Activated naive CD8-positive, alpha-beta T cell treated with anti-CD3 and anti-CD28 coated beads, Interleukin-2, amount 50 U/mL, for 24 hours (primary cell): ENCODE data around the gene SOCS1.
A peak's percentile ranks its signal among the peaks of the same experiment; 100 is the strongest.
"Not testable (repeated sequence)": the region's sequence is repeated elsewhere in the genome, so short reads cannot be mapped to it uniquely, and the experiment has no call there.

Experiments
- ATAC-seq: fragments of 150-1000 bp; cut with Tn5 transposase; one replicate; pipeline ENCODE4 v1.10.0; 2021
- DNase-seq: peaks from one replicate; pipeline ENCODE4 v3.0.0; 2021
- H3K27ac Mint-ChIP-seq: one replicate; pipeline ENCODE4 v1.8.0; 2021; ENCODE audit warnings: mild to moderate bottlenecking, mixed read lengths
- H3K27me3 Mint-ChIP-seq: one replicate; pipeline ENCODE4 v1.8.0; 2021; ENCODE audit warnings: mixed read lengths
- H3K36me3 Mint-ChIP-seq: one replicate; pipeline ENCODE4 v1.8.0; 2021; ENCODE audit warnings: low read depth, mixed read lengths
- H3K4me1 Mint-ChIP-seq: one replicate; pipeline ENCODE4 v1.8.0; 2021; ENCODE audit warnings: mixed read lengths
- H3K4me3 Mint-ChIP-seq: one replicate; pipeline ENCODE4 v1.8.0; 2021; ENCODE audit warnings: mild to moderate bottlenecking, moderate library complexity, mixed read lengths
- H3K9me3 Mint-ChIP-seq: one replicate; pipeline ENCODE4 v1.8.0; 2021; ENCODE audit warnings: mixed read lengths

Gene SOCS1

DNA sequence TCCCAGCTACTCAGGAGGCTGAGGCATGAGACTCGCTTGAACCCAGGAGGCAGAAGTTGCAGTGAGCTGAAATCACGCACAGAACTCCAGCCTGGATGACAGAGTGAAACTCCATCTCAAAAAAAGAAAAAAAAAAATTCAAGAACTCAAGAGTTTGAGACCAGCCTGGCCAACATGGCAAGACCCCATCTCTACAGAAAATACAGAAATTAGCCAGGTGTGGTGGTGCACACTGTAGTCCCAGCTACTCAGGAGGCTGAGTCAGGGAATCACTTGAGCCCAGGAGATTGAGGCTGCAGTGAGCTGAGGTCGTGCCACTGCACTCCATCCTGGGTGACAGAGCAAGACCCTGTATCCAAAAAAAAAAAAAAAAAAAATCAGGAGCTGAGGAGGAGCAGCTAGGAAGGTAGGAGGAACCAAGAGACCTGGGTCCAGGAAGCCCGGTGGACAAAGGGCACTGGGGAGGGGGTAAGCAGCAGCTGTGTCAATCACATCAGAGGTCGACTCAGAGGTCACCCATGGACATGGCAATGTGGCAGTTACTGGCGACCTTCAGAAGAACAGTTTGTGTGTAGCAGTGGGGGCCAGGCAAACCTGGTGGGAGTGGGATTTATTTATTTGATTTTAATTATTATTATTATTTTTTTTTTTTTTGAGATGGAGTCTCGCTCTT is 36.2 kb upstream of the SOCS1 start:
- H3K36me3 Mint-ChIP-seq, result no peaks in the 10 kb centered on the region
- DNase-seq (no peak), ATAC-seq (no peak)
- H3K4me3 Mint-ChIP-seq, result no peak overlapping the region
- peaks cover 36% of the 10 kb centered on the region for H3K4me1 Mint-ChIP-seq
- H3K27ac Mint-ChIP-seq, result no peak overlapping the region
- H3K9me3 Mint-ChIP-seq, result no peaks in the 10 kb centered on the region
- peaks cover 22% of the 10 kb centered on the region for H3K27me3 Mint-ChIP-seq

DNA sequence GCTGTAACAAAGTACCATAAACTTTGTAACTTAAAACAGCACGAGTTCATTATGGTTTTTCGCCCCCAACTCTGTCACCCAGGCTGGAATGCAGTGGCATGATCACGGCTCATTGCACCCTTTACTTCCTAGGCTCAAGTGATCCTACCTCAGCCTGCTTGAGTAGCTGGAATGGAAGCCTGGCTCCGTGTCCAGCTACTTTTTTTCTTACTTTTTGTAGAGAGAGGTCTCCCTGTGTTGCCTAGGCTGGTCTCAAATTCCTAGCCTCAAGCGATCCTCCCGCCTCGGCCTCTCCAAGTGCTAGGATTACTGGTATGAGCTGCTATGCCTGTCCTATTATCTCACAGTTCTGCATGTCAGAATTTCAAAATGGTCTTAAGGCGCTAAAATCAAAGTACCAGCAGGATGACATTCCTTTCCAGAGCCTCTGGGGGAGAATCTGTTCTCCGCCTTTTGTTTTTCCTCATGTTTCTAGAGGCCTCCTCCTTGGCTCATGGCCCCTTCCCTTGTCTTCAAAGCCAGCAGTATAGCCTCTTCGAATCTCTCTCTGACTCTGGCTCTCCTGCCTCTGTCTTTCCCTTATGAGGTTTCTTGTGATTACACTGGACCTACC is 35.2 kb upstream of the SOCS1 start:
- Mint-ChIP-seq H3K4me3 (no peak overlapping the region), H3K4me1 (peaks cover 36% of the 10 kb centered on the region), H3K36me3 (no peaks in the 10 kb centered on the region), H3K9me3 (no peaks in the 10 kb centered on the region), H3K27me3 (peaks cover 22% of the 10 kb centered on the region), H3K27ac (no peak overlapping the region)
- DNase-seq (no peak), ATAC-seq (no peak)

DNA sequence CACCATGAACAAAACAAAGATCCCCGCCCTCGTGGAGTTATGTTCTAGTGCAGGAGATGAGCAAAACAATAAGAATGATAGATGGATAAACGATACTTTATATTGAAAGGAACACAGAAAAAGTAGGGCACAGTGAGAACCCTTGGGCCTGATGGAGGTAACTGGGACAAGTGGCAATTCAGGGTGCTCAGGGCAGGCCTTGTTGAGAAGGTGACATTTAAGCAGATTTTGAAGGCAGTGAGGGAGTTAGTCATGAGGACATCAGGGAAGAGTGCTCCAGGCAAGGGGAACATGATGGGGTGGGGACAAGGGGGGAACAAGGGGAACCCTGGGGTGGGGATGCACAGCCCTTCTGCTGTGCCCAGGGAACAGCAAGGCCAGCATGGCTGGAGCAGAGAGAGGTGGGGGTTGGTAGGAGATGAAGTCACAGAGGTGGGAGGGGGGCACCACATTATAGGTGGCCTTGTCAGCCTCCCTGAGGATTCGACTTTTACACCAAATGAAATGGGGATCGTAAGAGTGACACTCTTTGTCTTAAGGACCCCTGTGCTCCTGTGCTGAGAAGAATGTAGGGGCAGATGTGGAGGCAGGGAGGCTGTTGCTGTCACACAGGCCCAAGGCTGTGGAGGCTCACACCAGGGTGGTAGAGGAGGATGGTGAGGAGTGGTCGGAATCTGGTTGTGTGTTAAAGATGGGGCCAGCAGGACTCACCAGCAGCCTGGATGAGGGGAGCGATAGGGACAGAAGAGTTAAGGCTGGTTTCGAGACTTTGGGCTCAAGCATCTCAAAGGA is 34.3 kb upstream of the SOCS1 start:
- Mint-ChIP-seq H3K4me1 (peaks cover 41% of the 10 kb centered on the region), H3K4me3 (no peak overlapping the region), H3K9me3 (no peaks in the 10 kb centered on the region), H3K27me3 (peaks cover 22% of the 10 kb centered on the region), H3K36me3 (no peaks in the 10 kb centered on the region), H3K27ac (no peak overlapping the region)
- ATAC-seq, result no peak
- no peak for DNase-seq

DNA sequence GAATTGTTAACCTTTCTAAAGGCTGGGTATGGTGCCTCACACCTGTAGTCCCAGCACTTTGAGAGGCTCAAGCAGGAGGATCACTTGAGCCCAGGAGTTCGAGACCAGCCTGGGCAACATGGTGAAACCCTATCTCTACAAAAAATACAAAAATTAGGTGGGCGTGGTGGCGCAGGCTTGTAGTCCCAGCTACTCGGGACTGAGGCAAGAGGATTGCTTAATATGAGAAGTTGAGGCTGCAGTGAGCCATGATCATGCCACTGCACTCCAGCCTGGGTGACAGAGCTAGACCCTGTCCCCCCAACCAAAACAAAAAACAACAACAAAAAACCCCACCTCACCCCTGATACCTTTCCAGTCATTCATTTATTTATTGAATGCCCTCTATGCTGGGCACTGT is 33.7 kb upstream of the SOCS1 start:
- H3K4me3 Mint-ChIP-seq, result not testable (repeated sequence)

DNA sequence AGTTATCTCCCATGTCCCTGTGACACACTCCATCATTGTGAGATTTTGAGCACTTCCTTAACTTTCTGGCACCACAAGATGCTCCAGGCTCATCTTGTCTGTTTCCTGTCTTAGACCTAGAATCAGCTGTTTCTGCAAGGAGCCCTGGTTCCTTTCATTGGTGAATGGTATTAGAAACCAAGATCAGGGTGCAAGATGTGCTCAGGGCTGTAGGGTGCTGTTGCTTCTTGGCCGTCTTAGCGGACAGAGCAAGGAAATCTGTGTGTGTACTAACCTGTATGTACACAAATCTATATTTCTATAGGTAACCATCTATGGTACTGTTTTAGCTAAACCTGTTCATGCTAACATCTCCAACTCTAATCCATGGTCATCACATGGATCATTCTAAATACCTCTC is 33.2 kb upstream of the SOCS1 start:
- no peak overlapping the region for H3K4me3 Mint-ChIP-seq

More for the DNA sequence above, 33.7 kb upstream of the SOCS1 start:
- not testable (repeated sequence) for H3K36me3 Mint-ChIP-seq, H3K9me3 Mint-ChIP-seq, DNase-seq, H3K27ac Mint-ChIP-seq, ATAC-seq
- peaks cover 22% of the 10 kb centered on the region for H3K27me3 Mint-ChIP-seq
- H3K4me1 Mint-ChIP-seq, result peaks cover 42% of the 10 kb centered on the region

DNA sequence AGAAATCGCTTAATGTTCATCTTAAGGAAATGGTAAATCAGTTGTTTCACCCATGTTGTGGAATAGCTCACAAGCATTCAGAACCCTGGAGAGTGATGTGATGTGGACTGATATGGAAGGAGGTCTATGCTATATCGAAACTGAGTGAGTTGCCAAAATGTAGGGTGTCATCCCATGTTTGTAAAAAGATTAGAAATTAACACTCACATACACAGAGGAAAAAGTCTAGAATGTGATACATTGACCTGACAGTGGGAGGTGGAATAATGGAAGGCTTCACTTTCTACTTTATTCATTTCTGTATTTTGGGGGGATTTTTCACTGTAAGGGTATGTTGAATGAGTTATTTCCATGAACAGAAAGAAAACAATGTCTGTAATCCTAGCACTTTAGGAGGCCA is 29.8 kb upstream of the SOCS1 start:
- Mint-ChIP-seq H3K27ac (peak overlapping the region; percentile 77), H3K27me3 (peaks cover 14% of the 10 kb centered on the region), H3K9me3 (no peaks in the 10 kb centered on the region), H3K4me3 (peak overlapping the region; percentile 44), H3K36me3 (no peaks in the 10 kb centered on the region), H3K4me1 (peaks cover 33% of the 10 kb centered on the region)
- DNase-seq, result no peak
- ATAC-seq, result peak; percentile 84

More for the DNA sequence above, 33.2 kb upstream of the SOCS1 start:
- no peaks in the 10 kb centered on the region for H3K36me3 Mint-ChIP-seq
- H3K27me3 Mint-ChIP-seq, result peaks cover 22% of the 10 kb centered on the region
- H3K9me3 Mint-ChIP-seq, result no peaks in the 10 kb centered on the region
- no peak overlapping the region for H3K27ac Mint-ChIP-seq
- no peak for DNase-seq
- ATAC-seq, result no peak
- peaks cover 39% of the 10 kb centered on the region for H3K4me1 Mint-ChIP-seq

DNA sequence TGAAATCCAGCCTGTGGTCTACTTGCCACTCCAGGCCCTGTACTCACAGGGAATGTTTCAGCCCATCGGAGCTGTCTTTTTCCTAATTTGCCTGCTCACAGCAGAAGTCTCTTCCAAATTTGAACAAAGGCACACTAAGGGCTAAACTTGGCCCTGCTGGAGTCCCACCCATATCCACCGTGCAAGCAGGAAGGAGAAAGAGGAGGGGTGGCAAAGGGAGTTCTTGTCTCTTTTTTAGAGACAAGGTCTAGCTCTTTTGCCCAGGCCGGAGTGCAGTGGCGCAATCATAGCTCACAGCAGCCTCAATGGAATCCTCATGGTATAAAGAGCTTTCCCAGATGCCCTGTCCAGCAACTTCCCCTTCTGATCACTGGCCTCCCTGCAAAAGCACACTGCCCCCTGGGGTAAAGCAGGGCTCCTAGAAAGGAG is 27.8 kb upstream of the SOCS1 start:
- Mint-ChIP-seq H3K27me3 (peaks cover 8% of the 10 kb centered on the region), H3K9me3 (no peaks in the 10 kb centered on the region), H3K4me3 (no peak overlapping the region), H3K4me1 (peaks cover 33% of the 10 kb centered on the region), H3K36me3 (no peaks in the 10 kb centered on the region), H3K27ac (no peak overlapping the region)
- ATAC-seq (no peak), DNase-seq (no peak)

DNA sequence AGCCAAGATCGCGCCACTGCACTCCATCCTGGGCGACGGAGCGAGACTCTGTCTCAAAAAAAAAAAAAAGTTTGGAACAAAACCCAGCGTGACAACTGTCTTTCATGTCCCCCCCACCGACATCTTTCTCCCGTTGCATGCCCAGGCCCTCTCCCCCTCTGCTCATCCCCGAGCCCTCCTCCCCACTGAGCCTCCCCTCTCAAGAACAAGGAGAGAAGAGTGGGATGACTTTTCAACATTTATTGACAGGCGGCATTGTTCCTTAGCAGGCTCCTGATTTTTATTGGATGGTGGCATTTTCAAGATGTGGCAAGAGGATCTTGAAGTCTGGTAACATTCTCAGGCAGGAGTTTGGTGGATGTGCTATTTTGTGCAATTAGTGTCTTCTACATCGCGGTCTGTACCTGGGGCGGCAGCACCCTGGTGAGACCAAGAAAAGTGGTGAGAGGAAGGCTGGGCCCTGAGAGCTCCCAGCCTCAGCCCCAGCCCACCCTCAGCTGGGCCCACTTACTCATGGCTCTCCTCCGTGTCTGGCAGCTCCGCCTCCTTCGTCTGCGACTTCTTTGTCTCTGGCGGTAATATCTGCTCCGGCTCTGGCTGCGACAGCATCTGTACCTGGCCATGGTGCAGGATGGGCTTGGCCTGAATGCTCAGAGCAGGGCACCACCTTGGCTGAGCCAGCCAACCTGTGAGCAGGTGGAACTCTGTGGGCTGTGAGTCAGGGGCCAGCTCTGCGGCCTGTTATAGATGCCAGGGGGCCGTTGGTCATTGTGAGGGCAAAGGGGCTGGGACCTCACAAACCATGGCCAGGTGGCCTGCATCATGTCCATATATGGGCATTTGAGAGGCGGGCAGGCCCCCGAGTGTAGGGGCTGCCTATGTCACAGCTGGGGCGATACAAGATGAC is 24.9 kb upstream of the SOCS1 start, which contains the start of gene PRM1:
Gene PRM1, minus strand, starts transcription at position 715 of the 907 bp plus-strand sequence. Its CDS starts 92 bp downstream, at position 623.
- Mint-ChIP-seq H3K27ac (peak within 1 kb of the TSS; percentile 9), H3K4me3 (no peak within 1 kb of the TSS), H3K27me3 (peaks cover 2% of the 10 kb centered on the region), H3K9me3 (no peaks in the 10 kb centered on the region), H3K36me3 (no peaks in the 10 kb centered on the region), H3K4me1 (peaks cover 13% of the 10 kb centered on the region)
- ATAC-seq, result no peak
- no peak for DNase-seq

DNA sequence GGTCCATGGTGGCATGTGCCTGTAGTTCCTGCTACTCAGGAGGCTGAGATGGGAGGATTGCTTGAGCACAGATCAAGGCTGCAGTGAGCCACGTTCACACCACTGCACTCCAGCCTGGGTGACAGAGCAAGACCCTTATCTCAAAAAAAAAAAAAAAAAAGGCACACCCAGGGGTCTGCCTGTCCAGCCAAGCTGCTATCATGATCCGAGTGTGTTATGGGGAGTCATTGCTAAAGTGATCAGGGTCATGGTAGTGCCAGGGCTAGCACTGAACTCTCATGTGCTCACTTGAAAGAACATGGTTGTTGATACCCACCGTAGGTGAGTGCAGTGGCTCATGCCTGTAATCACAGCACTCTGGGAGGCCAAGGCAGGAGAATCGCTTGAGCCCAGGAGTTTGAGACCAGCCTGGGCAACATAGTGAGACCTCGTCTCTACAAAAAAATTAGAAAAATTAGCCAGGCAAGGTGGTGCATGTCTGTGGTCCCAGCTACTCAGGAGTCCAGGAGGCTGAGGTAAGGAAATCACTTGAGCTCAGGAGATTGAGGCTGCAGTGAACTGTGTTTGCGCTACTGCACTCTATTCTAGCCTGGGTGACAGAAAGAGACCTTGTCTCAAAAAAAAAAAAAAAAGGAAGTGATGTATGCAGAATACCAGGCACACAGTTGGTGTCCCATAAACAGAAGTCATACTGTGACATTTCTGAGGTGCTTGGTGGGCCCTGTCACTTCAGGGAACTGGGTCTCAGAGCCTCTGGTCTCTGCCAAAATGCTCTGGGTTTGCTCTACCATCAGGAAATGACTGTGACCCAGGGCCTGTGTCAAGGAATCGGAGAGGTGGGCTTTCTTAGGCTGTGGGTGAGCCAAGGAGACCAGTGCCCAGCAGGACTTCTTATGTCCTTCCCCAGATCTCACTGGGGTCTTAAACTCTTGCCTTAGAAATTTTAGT is 23.0 kb upstream of the SOCS1 start:
- no peaks in the 10 kb centered on the region for H3K36me3 Mint-ChIP-seq
- H3K27me3 Mint-ChIP-seq, result peaks cover 2% of the 10 kb centered on the region
- H3K27ac Mint-ChIP-seq, result no peak overlapping the region
- no peak for DNase-seq
- no peaks in the 10 kb centered on the region for H3K9me3 Mint-ChIP-seq
- no peak overlapping the region for H3K4me3 Mint-ChIP-seq
- no peak for ATAC-seq
- peaks cover under 1% of the 10 kb centered on the region for H3K4me1 Mint-ChIP-seq

DNA sequence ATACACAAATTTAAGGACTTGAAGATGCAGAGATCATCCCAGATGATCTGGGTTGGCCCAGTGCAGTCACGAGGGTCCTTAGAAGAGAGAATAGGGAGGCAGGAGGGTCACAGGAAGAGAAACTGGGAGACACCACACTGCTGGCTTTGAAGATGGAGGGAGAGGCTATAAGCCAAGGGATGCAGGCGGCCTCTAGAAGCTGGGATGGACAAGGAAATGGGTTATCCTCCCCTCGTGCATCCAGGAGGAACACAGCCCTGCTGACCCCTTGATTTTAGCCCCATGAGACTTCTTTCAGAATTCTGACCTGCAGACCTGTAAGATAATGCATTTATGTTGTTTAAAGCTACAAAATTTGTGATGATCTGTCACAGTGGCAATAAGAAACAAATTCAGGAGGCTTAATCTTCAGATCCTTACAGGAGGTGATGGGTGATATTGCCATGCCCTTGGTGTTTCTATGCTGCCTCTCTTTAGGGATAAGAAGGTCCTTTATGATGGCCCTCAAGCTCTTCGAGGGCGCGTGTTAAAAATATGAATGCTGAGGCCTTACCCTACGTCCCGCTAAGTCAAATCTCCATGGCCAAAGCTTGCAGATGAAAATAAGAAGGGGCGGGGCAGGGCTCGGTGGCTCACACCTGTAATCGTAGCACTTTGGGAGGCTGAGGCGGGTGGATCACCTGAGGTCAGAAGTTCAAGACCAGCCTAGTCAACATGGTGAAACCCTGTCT is 21.8 kb upstream of the SOCS1 start:
- Mint-ChIP-seq H3K36me3 (no peaks in the 10 kb centered on the region), H3K4me3 (no peak overlapping the region), H3K9me3 (no peaks in the 10 kb centered on the region), H3K27ac (no peak overlapping the region), H3K27me3 (peaks cover 2% of the 10 kb centered on the region), H3K4me1 (no peaks in the 10 kb centered on the region)
- ATAC-seq (no peak), DNase-seq (no peak)

DNA sequence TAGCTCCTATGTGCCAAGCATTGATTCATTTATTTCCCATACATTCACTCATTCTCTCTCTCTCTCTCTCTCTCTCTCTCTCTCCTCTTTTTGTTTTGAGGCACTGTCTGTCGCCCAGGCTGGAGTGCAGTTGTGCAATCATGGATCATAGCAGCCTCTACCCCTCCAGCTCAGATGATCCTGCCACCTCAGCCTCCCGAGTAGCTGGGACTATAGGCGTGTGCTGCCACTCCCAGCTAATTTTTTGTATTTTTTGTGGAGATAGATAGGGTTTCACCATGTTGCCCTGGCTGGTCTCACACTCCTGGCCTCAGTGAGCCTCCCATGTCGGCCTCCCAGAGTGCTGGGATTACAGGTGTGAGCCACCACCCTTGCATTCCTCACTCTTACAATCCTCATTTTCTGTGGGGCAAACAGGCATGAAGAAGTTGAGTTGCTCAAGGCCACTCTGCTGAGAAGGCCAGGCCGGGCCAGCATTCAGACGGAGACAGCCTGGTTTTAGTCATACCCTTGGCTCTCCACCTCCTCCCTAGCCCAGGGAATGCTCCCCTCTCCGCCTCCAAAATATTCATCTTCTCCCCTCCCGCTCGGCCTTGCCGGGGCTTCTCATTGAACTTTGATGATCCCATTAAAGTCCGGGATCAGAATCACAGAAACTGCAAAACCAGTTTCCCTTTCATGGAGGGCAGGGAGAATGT is 21.0 kb upstream of the SOCS1 start:
- Mint-ChIP-seq H3K4me1 (no peaks in the 10 kb centered on the region), H3K9me3 (no peaks in the 10 kb centered on the region), H3K27me3 (no peaks in the 10 kb centered on the region), H3K27ac (no peak overlapping the region), H3K36me3 (no peaks in the 10 kb centered on the region), H3K4me3 (no peak overlapping the region)
- DNase-seq (no peak), ATAC-seq (no peak)

DNA sequence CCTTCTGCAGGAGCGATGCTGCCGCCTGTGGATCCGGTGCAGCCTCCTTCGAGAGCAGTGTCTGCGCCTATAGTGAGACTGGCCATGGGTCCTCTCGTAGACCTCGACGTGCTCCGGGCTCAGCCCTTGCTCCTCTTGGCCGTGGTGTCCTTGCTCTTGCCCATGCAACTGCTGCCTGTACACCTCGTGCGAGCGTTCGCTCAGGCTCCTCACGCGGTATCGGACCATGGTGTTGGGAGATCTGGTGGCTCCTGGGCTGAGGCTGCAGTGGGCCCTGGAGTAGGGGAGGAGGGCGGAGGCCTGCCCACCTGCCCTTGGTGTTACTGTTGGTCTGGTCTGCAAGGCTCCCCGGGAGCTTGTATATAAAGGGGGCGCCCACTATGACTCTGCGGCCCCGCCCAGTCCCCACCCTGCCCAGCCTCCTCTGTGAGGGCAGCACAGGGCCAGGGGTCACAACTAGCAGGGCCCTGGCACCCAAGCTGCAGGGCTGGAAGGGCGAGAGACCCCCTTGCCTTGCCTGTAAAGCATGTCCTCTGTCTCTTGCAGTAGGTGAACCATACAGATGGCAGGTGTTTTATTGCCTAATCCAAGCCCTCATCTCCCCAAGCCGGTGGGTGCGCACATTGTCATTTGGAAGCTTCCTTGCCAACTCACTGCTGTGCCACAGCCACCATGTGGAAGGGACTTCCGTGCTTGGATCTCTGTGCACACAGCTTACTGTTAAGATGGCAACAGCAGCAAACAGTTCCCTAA is 20.3 kb upstream of the SOCS1 start, which contains the start of gene PRM2:
Gene PRM2, minus strand, starts transcription at position 338 of the 753 bp plus-strand sequence. Its CDS starts 110 bp downstream, at position 228.
- no peaks in the 10 kb centered on the region for H3K27me3 Mint-ChIP-seq
- H3K9me3 Mint-ChIP-seq, result no peaks in the 10 kb centered on the region
- ATAC-seq, result no peak
- no peaks in the 10 kb centered on the region for H3K4me1 Mint-ChIP-seq
- no peak for DNase-seq
- H3K27ac Mint-ChIP-seq, result no peak within 1 kb of the TSS
- H3K36me3 Mint-ChIP-seq, result no peaks in the 10 kb centered on the region
- H3K4me3 Mint-ChIP-seq, result no peak within 1 kb of the TSS
